Hepatocyte (in vitro differentiated cells): ENCODE results near the gene FZD8.

Source experiments
- CTCF ChIP-seq: fragments of 200-600 bp; sonication (generic); IDR thresholded peaks from 2 replicates; pipeline ENCODE4 v1.5.1; 2016; ENCODE audit warnings: antibody characterized with exemption, mild to moderate bottlenecking; ENCODE audit not compliant: poor library complexity
- EZH2 ChIP-seq: fragments of 200-600 bp; sonication (generic); IDR thresholded peaks from 2 replicates; pipeline ENCODE4 v1.6.1; 2016; ENCODE audit warnings: antibody characterized with exemption, mild to moderate bottlenecking, borderline replicate concordance
- EZH2phosphoT487 ChIP-seq: fragments of 200-600 bp; sonication (generic); IDR thresholded peaks from one replicate; pipeline ENCODE4 v1.6.1; 2018; ENCODE audit warnings: antibody characterized with exemption, mild to moderate bottlenecking, low read depth, moderate library complexity; ENCODE audit not compliant: unreplicated experiment, severe bottlenecking

- TF ChIP-seq CTCF (no peak), EZH2 (no peak), EZH2phosphoT487 (no peak)
These were observed 49.6 kb upstream of the FZD8 start for GRCh38 chr10:35691522-35692236.
